DMS53 treated with DMSO at 0.1 percent for 48 hours (cell line): ENCODE results near the gene STMP1.

Experiments used
- DNase-seq: peaks from one replicate; lab custom pipeline; 2025; ENCODE audit not compliant: unreplicated experiment; lab: John Stamatoyannopoulos, UW

STMP1 gene

GRCh38 chr7:135718794-135719437, 56.6 kb downstream of the STMP1 start:
- DNase-seq: no peak

GRCh38 chr7:135719688-135720087, 57.4 kb downstream of the STMP1 start:
- no peak for DNase-seq

- DNase-seq: no peak
Observed at GRCh38 chr7:135721198-135721820, 59.0 kb downstream of the STMP1 start.

- DNase-seq: no peak
Observed at GRCh38 chr7:135723411-135723810, 61.1 kb downstream of the STMP1 start.
